ENCODE data around the gene SLC9A9.

DNA sequence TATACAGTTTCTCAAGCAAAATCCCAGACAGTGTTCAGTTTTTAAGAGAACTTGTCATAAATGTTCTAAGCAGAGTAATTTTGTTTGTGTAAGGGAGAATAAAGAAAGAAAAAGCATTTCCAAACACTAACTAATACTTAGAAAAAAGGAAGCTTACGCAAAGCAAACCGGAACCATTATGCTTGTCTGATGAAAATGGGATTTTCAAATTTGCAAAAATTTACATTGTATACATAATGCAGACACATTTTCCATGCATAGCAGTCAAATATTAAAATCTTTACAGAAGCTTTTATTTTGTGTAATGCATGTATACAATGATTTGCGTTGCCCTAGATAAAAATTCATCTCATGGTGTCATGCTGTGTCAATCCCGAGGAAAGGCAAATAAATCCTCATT, 229.0 kb downstream of the SLC9A9 start:
- TF ChIP-seq, protein P1, sequence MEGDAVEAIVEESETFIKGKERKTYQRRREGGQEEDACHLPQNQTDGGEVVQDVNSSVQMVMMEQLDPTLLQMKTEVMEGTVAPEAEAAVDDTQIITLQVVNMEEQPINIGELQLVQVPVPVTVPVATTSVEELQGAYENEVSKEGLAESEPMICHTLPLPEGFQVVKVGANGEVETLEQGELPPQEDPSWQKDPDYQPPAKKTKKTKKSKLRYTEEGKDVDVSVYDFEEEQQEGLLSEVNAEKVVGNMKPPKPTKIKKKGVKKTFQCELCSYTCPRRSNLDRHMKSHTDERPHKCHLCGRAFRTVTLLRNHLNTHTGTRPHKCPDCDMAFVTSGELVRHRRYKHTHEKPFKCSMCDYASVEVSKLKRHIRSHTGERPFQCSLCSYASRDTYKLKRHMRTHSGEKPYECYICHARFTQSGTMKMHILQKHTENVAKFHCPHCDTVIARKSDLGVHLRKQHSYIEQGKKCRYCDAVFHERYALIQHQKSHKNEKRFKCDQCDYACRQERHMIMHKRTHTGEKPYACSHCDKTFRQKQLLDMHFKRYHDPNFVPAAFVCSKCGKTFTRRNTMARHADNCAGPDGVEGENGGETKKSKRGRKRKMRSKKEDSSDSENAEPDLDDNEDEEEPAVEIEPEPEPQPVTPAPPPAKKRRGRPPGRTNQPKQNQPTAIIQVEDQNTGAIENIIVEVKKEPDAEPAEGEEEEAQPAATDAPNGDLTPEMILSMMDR (IDR thresholded peaks at IDR 0.05), result no peak
- TF ChIP-seq POLR2A (IDR thresholded peaks at IDR 0.05), result no peak

Data from thyroid gland (tissue), 4 donors.